KMS-11 (cell line): ENCODE data around the gene ULK4.

Experiments
- H2AFZ ChIP-seq: fragments of 200-600 bp; sonication (generic); 2 replicates; pipeline ENCODE4 v1.6.1; 2016; ENCODE audit warnings: antibody characterized with exemption, mixed run types, low read depth
- H3K27ac ChIP-seq: fragments of 200-600 bp; sonication (generic); 2 replicates; pipeline ENCODE4 v1.6.1; 2016; ENCODE audit warnings: mild to moderate bottlenecking, mixed run types
- H3K27me3 ChIP-seq: fragments of 200-600 bp; sonication (generic); 2 replicates; pipeline ENCODE4 v1.6.1; 2017; ENCODE audit warnings: mild to moderate bottlenecking, low read depth, mixed run types, moderate library complexity; ENCODE audit not compliant: insufficient read depth
- H3K36me3 ChIP-seq: fragments of 200-600 bp; sonication (generic); 2 replicates; pipeline ENCODE4 v1.6.1; 2017; ENCODE audit warnings: mild to moderate bottlenecking, mixed run types; ENCODE audit not compliant: insufficient read depth
- H3K4me1 ChIP-seq: fragments of 200-600 bp; sonication (generic); 2 replicates; pipeline ENCODE4 v1.6.1; 2016; ENCODE audit warnings: mild to moderate bottlenecking, low read depth, mixed run types; ENCODE audit not compliant: poor library complexity, severe bottlenecking
- H3K4me2 ChIP-seq: fragments of 200-600 bp; sonication (generic); 2 replicates; pipeline ENCODE4 v1.7.0; 2016; ENCODE audit warnings: mild to moderate bottlenecking, mixed run types
- H3K4me3 ChIP-seq: fragments of 200-600 bp; sonication (generic); IDR thresholded peaks from 2 replicates; pipeline ENCODE4 v1.6.1; 2017; ENCODE audit warnings: low read depth, low read length, mixed read lengths; ENCODE audit not compliant: insufficient read depth
- H3K79me2 ChIP-seq: fragments of 200-600 bp; sonication (generic); 2 replicates; pipeline ENCODE4 v1.6.1; 2016; ENCODE audit warnings: low read depth, mixed run types; ENCODE audit not compliant: insufficient read depth
- H3K9ac ChIP-seq: fragments of 200-600 bp; sonication (generic); 2 replicates; pipeline ENCODE4 v1.6.1; 2016; ENCODE audit warnings: mild to moderate bottlenecking, mixed run types
- H4K20me1 ChIP-seq: fragments of 200-600 bp; sonication (generic); 2 replicates; pipeline ENCODE4 v1.6.1; 2016; ENCODE audit warnings: mild to moderate bottlenecking, mixed run types; ENCODE audit not compliant: insufficient read depth
- TF ChIP-seq, protein P1 (sequence below): fragments of 200-600 bp; sonication (generic); conservative IDR thresholded peaks from 2 replicates; pipeline ENCODE4 v1.6.1; 2017; ENCODE audit warnings: low read depth, mild to moderate bottlenecking, antibody characterized with exemption, low read length, moderate library complexity, mixed read lengths

ULK4 gene

DNA sequence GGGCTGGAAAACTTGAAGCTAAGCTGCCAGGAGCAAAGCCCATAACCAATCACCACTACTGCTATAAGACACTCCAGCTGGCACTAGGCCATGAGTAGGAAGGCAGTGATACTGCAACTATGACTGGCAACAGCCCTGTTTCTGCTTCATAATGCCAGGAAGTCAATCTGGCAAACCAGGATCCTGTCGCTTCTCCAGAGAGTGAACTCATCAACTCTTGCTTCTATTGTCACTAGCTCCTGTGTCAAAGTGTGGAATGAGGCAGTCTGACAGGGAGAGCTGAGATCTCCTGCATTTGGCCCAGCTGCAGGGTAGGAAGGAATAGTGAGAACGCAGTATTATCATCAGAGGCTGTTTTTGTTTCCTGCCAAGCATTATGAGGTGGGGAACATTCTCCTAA is 657.3 kb downstream of the ULK4 start:
- H3K4me1 ChIP-seq, result no peaks in the 10 kb centered on the region
- H4K20me1 ChIP-seq, result no peaks in the 10 kb centered on the region
- TF ChIP-seq, protein P1, sequence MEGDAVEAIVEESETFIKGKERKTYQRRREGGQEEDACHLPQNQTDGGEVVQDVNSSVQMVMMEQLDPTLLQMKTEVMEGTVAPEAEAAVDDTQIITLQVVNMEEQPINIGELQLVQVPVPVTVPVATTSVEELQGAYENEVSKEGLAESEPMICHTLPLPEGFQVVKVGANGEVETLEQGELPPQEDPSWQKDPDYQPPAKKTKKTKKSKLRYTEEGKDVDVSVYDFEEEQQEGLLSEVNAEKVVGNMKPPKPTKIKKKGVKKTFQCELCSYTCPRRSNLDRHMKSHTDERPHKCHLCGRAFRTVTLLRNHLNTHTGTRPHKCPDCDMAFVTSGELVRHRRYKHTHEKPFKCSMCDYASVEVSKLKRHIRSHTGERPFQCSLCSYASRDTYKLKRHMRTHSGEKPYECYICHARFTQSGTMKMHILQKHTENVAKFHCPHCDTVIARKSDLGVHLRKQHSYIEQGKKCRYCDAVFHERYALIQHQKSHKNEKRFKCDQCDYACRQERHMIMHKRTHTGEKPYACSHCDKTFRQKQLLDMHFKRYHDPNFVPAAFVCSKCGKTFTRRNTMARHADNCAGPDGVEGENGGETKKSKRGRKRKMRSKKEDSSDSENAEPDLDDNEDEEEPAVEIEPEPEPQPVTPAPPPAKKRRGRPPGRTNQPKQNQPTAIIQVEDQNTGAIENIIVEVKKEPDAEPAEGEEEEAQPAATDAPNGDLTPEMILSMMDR, result no peak
- H3K4me2 ChIP-seq, result no peak overlapping the region
- no peaks in the 10 kb centered on the region for H3K36me3 ChIP-seq
- H3K9ac ChIP-seq, result no peak overlapping the region
- H3K27me3 ChIP-seq, result no peaks in the 10 kb centered on the region
- H3K27ac ChIP-seq, result no peak overlapping the region
- no peak overlapping the region for H2AFZ ChIP-seq
- H3K79me2 ChIP-seq, result no peaks in the 10 kb centered on the region
- no peak overlapping the region for H3K4me3 ChIP-seq

- Histone ChIP-seq H3K4me3 (no peak overlapping the region), H3K36me3 (no peaks in the 10 kb centered on the region), H2AFZ (no peak overlapping the region), H3K79me2 (no peaks in the 10 kb centered on the region), H3K4me2 (no peak overlapping the region), H4K20me1 (no peaks in the 10 kb centered on the region), H3K27ac (no peak overlapping the region), H3K27me3 (no peaks in the 10 kb centered on the region), H3K4me1 (no peaks in the 10 kb centered on the region), H3K9ac (no peak overlapping the region)
- TF ChIP-seq, protein P1, result no peak
Measured at GRCh38 chr3:41302295-41302694, 659.6 kb downstream of the ULK4 start.

DNA sequence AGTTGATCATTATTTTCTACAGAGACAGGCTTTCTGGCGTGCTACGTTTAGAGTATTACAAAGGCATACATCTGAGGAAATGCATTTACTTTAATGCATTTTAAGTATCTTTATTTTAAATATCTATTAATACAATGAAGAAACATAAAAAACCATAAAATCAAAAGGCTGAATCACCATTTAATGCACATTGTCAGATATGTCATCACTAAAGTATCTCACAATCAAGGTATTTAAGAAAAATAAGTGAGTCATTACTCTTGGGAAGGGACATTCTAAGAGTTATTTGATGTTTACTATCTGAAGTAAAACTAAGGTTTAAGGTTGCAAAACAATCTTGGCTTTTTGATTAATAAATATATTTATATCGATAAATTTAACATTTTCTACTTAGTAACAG is 660.4 kb downstream of the ULK4 start:
- Histone ChIP-seq H3K27ac (no peak overlapping the region), H3K4me2 (no peak overlapping the region), H3K9ac (no peak overlapping the region), H2AFZ (no peak overlapping the region), H3K4me3 (no peak overlapping the region), H3K27me3 (no peaks in the 10 kb centered on the region), H3K36me3 (no peaks in the 10 kb centered on the region), H3K79me2 (no peaks in the 10 kb centered on the region), H4K20me1 (no peaks in the 10 kb centered on the region), H3K4me1 (no peaks in the 10 kb centered on the region)
- TF ChIP-seq, protein P1, result no peak

- Histone ChIP-seq H3K9ac (no peak overlapping the region), H3K27ac (no peak overlapping the region), H4K20me1 (no peaks in the 10 kb centered on the region), H3K4me1 (no peaks in the 10 kb centered on the region), H2AFZ (no peak overlapping the region), H3K79me2 (no peaks in the 10 kb centered on the region), H3K4me3 (no peak overlapping the region), H3K4me2 (no peak overlapping the region), H3K27me3 (no peaks in the 10 kb centered on the region), H3K36me3 (no peaks in the 10 kb centered on the region)
- TF ChIP-seq, protein P1, result no peak
Measured at GRCh38 chr3:41299036-41299435, 662.9 kb downstream of the ULK4 start.

- Histone ChIP-seq H3K4me1 (no peaks in the 10 kb centered on the region), H3K4me2 (no peak overlapping the region), H3K36me3 (no peaks in the 10 kb centered on the region), H3K9ac (no peak overlapping the region), H2AFZ (no peak overlapping the region), H4K20me1 (no peaks in the 10 kb centered on the region), H3K79me2 (no peaks in the 10 kb centered on the region), H3K27me3 (no peaks in the 10 kb centered on the region), H3K4me3 (no peak overlapping the region), H3K27ac (no peak overlapping the region)
- TF ChIP-seq, protein P1, result no peak
Measured at GRCh38 chr3:41297750-41298149, 664.2 kb downstream of the ULK4 start.
